K562 (cell line): ENCODE measurements around the gene LGALS12. TPM values are rescaled to one million over a fixed set of nuclear protein-coding genes. Genes with fewer than 3 reads are reported as not detected.

Experiments
- ATF7 ChIP-seq: fragments of 450-650 bp; IDR thresholded peaks from 2 replicates; pipeline ENCODE4 v1.7.1; 2014; ENCODE audit warnings: mild to moderate bottlenecking, moderate library complexity
- BCOR ChIP-seq: fragments of 450-650 bp; IDR thresholded peaks from 2 replicates; pipeline ENCODE4 v1.6.1; 2016
- EP300 ChIP-seq: IDR thresholded peaks from 2 replicates; pipeline ENCODE4 v1.6.1; 2012; ENCODE audit warnings: low read length, improper control_type of control experiment
- JUN ChIP-seq, 2 experiments: sonication (generic) in 1 of 2; formaldehyde crosslinking in 1 of 2; IDR thresholded peaks; 2 replicates each; pipeline versions ENCODE4 v1.6.1 to v1.8.0; 2012 to 2022; ENCODE audit warnings: borderline replicate concordance in 2 of 2, mild to moderate bottlenecking in 2 of 2, improper control_type of control experiment in 1 of 2, low read depth in 1 of 2, low read length in 1 of 2, missing genetic modification reagents in 1 of 2
- JUND ChIP-seq, 2 experiments: IDR thresholded peaks; 2 replicates in 1 of 2; 3 replicates in 1 of 2; pipeline ENCODE4 v1.6.1; 2011; ENCODE audit warnings: borderline replicate concordance in 2 of 2, low read depth in 2 of 2, low read length in 2 of 2, improper control_type of control experiment in 1 of 2, missing biosample characterization in 1 of 2, missing genetic modification characterization in 1 of 2, missing genetic modification reagents in 1 of 2
- NR2C1 ChIP-seq, 2 experiments: fragments of 450-650 bp; IDR thresholded peaks; 2 replicates each; pipeline ENCODE4 v1.6.1; 2017; ENCODE audit warnings: mild to moderate bottlenecking in 2 of 2, antibody characterized with exemption in 1 of 2, inconsistent platforms in 1 of 2, missing compliant biosample characterization in 1 of 2, missing genetic modification characterization in 1 of 2
- ZNF766 ChIP-seq: fragments of 200-800 bp; sonication (Bioruptor generic); conservative IDR thresholded peaks from 2 replicates; pipeline ENCODE4 v1.6.1; 2016; ENCODE audit warnings: missing genetic modification characterization, missing compliant biosample characterization
- polyA plus RNA-seq, 8 experiments: library from polyadenylated mRNA; depleted of rRNA in 4 of 8; stranded (reverse) in 5 of 8; unstranded in 3 of 8; fragments of >200 nt; fragmentation: Nextera tagmentation in 2 of 8; fragmentation: Illumina TruSeq in 1 of 8; extraction: Ambion mirVana in 2 of 8; extraction: Trizol in 1 of 8; gene quantifications; 2 replicates each; pipeline versions ENCODE4 v1.2.1 to v1.2.3, GENCODE V29; 2011 to 2014; ENCODE audit warnings: inconsistent platforms in 1 of 8, missing spikeins in 1 of 8
- total RNA-seq, 7 experiments: library from RNA; depleted of rRNA in 6 of 7; stranded (reverse); fragments of >200 nt in 6 of 7; fragmentation: Illumina TruSeq in 2 of 7; extraction: Trizol in 2 of 7; gene quantifications; 2 replicates each; pipeline versions ENCODE4 v1.2.1 to v1.2.3, GENCODE V29; 2011 to 2021; ENCODE audit warnings: low replicate concordance in 1 of 7
- TF ChIP-seq, protein P1 (sequence below): sonication (generic); formaldehyde crosslinking; IDR thresholded peaks from 2 replicates; pipeline ENCODE4 v1.8.0; 2022; ENCODE audit warnings: missing genetic modification reagents, mild to moderate bottlenecking, moderate library complexity, borderline replicate concordance
- TF ChIP-seq, protein P2 (sequence below): fragments of 450-650 bp; IDR thresholded peaks from 2 replicates; pipeline ENCODE4 v1.6.1; 2017; ENCODE audit warnings: antibody characterized with exemption, mild to moderate bottlenecking
- TF ChIP-seq, protein P3 (sequence below): sonication (generic); formaldehyde crosslinking; IDR thresholded peaks from 2 replicates; pipeline ENCODE4 v1.8.0; 2022; ENCODE audit warnings: missing genetic modification reagents, mild to moderate bottlenecking, borderline replicate concordance
- TF ChIP-seq, protein P4 (sequence below), 2 experiments: fragments of 450-650 bp in 1 of 2; sonication (generic) in 1 of 2; formaldehyde crosslinking in 1 of 2; IDR thresholded peaks in 1 of 2; conservative IDR thresholded peaks in 1 of 2; 2 replicates each; pipeline versions ENCODE4 v1.6.1 to v1.8.1; 2016 to 2023; ENCODE audit warnings: mild to moderate bottlenecking in 2 of 2, moderate library complexity in 2 of 2, inconsistent platforms in 1 of 2, missing genetic modification reagents in 1 of 2
- TF ChIP-seq, protein P5 (sequence below): sonication (generic); formaldehyde crosslinking; IDR thresholded peaks from 2 replicates; pipeline ENCODE4 v1.8.1; 2023; ENCODE audit warnings: mild to moderate bottlenecking, missing genetic modification reagents

Gene LGALS12
- total and polyA plus RNA-seq, 9 of the 15 experiments (the other 6 are each of a cell fraction or from before 2014, with no cell fraction given), result 0.66 to 8.0 (median 5.0) TPM

DNA sequence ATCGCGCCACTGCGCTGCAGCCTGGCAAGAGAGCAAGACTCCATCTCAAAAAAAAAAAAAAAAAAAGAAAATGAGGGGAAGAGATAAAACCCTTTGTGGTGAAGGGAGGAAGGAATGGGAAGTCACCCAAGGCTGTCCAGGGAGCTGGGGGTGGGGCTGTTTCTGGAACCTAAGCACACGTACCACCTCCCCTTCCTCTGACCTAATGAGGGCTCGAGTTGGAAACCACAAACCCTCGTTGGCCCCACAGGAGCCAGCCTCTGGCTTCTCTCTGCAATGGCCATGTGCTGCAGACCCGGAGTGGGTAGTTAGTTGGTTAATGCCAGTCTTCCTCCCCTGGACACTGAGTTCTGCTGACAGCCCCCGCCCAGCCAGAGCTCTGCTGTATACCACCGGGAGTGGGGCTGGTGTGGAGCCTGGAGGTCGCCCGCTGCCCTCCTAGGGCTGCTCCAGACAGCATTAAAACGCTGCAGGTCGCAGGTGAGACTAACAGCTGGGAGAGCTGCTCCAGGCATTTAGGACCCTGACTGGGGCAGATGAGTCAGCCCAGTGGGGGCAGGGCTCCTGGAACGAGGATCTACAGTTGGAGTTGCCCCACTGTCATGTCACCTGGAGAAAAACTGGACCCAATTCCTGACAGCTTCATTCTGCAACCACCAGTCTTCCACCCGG lies at the start of gene LGALS12 (continued):
- TF ChIP-seq JUN (IDR thresholded peaks at IDR 0.05; ENCODE audit: borderline replicate concordance, low read depth, low read length) (peak; percentile 60; the same call in 1 of the 2 replicates), JUN (CRISPR knock-in tag; IDR thresholded peaks at IDR 0.05; ENCODE audit: borderline replicate concordance) (no peak), NR2C1 (IDR thresholded peaks at IDR 0.05) (no peak), NR2C1 (tag; IDR thresholded peaks at IDR 0.05) (no peak), EP300 (peak; percentile 19; the same call in 1 of the 2 replicates), JUND (IDR thresholded peaks at IDR 0.05; ENCODE audit: borderline replicate concordance, low read depth, low read length) (peak; percentile 88), JUND (tag; IDR thresholded peaks at IDR 0.05; ENCODE audit: borderline replicate concordance, low read depth, low read length) (peak; percentile 77; the same call in 2 of the 3 replicates), ATF7 (peak; percentile 53), ZNF766 (CRISPR knock-in tag) (peak; percentile 81), BCOR (no peak; the same call in 1 of the 2 replicates)
- TF ChIP-seq, protein P1, sequence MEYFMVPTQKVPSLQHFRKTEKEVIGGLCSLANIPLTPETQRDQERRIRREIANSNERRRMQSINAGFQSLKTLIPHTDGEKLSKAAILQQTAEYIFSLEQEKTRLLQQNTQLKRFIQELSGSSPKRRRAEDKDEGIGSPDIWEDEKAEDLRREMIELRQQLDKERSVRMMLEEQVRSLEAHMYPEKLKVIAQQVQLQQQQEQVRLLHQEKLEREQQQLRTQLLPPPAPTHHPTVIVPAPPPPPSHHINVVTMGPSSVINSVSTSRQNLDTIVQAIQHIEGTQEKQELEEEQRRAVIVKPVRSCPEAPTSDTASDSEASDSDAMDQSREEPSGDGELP (CRISPR knock-in tag), result peak; percentile 69
- TF ChIP-seq, protein P2, sequence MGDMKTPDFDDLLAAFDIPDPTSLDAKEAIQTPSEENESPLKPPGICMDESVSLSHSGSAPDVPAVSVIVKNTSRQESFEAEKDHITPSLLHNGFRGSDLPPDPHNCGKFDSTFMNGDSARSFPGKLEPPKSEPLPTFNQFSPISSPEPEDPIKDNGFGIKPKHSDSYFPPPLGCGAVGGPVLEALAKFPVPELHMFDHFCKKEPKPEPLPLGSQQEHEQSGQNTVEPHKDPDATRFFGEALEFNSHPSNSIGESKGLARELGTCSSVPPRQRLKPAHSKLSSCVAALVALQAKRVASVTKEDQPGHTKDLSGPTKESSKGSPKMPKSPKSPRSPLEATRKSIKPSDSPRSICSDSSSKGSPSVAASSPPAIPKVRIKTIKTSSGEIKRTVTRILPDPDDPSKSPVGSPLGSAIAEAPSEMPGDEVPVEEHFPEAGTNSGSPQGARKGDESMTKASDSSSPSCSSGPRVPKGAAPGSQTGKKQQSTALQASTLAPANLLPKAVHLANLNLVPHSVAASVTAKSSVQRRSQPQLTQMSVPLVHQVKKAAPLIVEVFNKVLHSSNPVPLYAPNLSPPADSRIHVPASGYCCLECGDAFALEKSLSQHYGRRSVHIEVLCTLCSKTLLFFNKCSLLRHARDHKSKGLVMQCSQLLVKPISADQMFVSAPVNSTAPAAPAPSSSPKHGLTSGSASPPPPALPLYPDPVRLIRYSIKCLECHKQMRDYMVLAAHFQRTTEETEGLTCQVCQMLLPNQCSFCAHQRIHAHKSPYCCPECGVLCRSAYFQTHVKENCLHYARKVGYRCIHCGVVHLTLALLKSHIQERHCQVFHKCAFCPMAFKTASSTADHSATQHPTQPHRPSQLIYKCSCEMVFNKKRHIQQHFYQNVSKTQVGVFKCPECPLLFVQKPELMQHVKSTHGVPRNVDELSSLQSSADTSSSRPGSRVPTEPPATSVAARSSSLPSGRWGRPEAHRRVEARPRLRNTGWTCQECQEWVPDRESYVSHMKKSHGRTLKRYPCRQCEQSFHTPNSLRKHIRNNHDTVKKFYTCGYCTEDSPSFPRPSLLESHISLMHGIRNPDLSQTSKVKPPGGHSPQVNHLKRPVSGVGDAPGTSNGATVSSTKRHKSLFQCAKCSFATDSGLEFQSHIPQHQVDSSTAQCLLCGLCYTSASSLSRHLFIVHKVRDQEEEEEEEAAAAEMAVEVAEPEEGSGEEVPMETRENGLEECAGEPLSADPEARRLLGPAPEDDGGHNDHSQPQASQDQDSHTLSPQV, result 0 out of 2 replicates have a peak, but pooled peaks have one; percentile 41
- TF ChIP-seq, protein P3, sequence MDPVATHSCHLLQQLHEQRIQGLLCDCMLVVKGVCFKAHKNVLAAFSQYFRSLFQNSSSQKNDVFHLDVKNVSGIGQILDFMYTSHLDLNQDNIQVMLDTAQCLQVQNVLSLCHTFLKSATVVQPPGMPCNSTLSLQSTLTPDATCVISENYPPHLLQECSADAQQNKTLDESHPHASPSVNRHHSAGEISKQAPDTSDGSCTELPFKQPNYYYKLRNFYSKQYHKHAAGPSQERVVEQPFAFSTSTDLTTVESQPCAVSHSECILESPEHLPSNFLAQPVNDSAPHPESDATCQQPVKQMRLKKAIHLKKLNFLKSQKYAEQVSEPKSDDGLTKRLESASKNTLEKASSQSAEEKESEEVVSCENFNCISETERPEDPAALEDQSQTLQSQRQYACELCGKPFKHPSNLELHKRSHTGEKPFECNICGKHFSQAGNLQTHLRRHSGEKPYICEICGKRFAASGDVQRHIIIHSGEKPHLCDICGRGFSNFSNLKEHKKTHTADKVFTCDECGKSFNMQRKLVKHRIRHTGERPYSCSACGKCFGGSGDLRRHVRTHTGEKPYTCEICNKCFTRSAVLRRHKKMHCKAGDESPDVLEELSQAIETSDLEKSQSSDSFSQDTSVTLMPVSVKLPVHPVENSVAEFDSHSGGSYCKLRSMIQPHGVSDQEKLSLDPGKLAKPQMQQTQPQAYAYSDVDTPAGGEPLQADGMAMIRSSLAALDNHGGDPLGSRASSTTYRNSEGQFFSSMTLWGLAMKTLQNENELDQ (CRISPR knock-in tag), result 0 out of 2 replicates have a peak, but pooled peaks have one; percentile 69
- TF ChIP-seq, protein P4, sequence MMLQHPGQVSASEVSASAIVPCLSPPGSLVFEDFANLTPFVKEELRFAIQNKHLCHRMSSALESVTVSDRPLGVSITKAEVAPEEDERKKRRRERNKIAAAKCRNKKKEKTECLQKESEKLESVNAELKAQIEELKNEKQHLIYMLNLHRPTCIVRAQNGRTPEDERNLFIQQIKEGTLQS (IDR thresholded peaks at IDR 0.05), result peak; percentile 85
- TF ChIP-seq, protein P4 (CRISPR knock-in tag; conservative IDR thresholded peaks at IDR 0.05), result no peak
- TF ChIP-seq, protein P5, sequence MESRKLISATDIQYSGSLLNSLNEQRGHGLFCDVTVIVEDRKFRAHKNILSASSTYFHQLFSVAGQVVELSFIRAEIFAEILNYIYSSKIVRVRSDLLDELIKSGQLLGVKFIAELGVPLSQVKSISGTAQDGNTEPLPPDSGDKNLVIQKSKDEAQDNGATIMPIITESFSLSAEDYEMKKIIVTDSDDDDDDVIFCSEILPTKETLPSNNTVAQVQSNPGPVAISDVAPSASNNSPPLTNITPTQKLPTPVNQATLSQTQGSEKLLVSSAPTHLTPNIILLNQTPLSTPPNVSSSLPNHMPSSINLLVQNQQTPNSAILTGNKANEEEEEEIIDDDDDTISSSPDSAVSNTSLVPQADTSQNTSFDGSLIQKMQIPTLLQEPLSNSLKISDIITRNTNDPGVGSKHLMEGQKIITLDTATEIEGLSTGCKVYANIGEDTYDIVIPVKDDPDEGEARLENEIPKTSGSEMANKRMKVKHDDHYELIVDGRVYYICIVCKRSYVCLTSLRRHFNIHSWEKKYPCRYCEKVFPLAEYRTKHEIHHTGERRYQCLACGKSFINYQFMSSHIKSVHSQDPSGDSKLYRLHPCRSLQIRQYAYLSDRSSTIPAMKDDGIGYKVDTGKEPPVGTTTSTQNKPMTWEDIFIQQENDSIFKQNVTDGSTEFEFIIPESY, result 0 out of 2 replicates have a peak, but pooled peaks have one; percentile 29
